ENCODE data around the gene CLIP2. TPM values are rescaled to one million over a fixed set of nuclear protein-coding genes. Genes with fewer than 3 reads are reported as not detected.
A peak's percentile ranks its signal among the peaks of the same experiment; 100 is the strongest.

CLIP2 gene
- polyA plus RNA-seq, 3 donors: 1.1 to 5.2 (median 1.3) TPM

DNA sequence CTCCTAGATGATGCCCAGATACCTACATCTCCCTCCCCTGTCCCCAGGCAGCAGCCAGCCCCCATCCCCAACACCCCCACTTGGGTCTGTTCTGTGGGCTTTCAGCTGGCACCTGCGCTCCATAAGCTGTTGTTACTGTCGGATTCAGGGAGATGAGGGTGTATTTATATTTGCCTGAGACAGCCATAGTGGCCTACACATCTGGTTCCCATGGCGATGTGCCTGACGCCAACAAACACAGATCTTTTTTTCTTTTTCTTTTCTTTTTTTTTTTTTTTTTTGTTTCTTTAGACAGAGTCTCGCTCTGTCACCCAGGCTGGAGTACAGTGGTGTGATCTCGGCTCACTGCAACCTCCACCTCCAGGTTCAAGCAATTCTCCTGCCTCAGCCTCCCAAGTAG is 73.1 kb downstream of the CLIP2 start:
- DNase-seq: no peak

DNA sequence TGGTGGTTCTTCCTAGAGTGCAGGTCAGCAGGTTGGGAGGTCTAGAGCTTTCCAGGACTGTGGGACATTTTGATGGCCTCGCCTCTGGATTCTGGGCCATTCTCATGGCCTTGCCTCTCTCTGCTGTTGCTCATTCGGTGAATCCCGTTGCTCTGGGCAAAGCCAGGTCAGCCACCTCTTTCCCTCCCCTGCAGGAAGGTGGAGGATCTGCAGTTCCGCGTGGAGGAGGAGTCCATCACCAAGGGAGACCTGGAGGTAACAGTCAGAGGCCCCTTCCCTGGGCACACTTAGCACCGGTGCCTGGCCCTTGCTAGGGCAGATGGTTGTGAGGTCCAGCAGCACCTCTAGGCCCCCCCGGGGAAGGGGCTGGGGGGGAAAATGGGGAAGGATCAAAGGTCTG is 74.9 kb downstream of the CLIP2 start:
- no peak overlapping the region for H2AFZ ChIP-seq (ENCODE audit: insufficient read depth, low read depth, low read length, poor library complexity, severe bottlenecking)
- no peak for DNase-seq
- no peaks in the 10 kb centered on the region for H3K9me3 ChIP-seq (replicated peaks in 1 of 2; ENCODE audit: control insufficient read depth in 1 of 2, insufficient read depth in 1 of 2, low read length in 2 of 2)
- peaks cover 15 to 37% of the 10 kb centered on the region in 2 donors for H3K36me3 ChIP-seq (replicated peaks in 1 of 2; ENCODE audit: control insufficient read depth in 1 of 2, insufficient read depth in 2 of 2, low read length in 2 of 2)
- H3K4me1 ChIP-seq (ENCODE audit: control insufficient read depth in 1 of 2, insufficient read depth in 2 of 2, low read length in 2 of 2): no peaks in the 10 kb centered on the region
- TF ChIP-seq, protein P1, sequence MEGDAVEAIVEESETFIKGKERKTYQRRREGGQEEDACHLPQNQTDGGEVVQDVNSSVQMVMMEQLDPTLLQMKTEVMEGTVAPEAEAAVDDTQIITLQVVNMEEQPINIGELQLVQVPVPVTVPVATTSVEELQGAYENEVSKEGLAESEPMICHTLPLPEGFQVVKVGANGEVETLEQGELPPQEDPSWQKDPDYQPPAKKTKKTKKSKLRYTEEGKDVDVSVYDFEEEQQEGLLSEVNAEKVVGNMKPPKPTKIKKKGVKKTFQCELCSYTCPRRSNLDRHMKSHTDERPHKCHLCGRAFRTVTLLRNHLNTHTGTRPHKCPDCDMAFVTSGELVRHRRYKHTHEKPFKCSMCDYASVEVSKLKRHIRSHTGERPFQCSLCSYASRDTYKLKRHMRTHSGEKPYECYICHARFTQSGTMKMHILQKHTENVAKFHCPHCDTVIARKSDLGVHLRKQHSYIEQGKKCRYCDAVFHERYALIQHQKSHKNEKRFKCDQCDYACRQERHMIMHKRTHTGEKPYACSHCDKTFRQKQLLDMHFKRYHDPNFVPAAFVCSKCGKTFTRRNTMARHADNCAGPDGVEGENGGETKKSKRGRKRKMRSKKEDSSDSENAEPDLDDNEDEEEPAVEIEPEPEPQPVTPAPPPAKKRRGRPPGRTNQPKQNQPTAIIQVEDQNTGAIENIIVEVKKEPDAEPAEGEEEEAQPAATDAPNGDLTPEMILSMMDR (IDR thresholded peaks at IDR 0.05): no peak
- Mint-ChIP-seq H3K36me3 (peaks cover 23 to 57% of the 10 kb centered on the region in 2 donors), H3K27me3 (ENCODE audit: low read depth in 3 of 3) (peaks cover 0 to 3% (median 0%) of the 10 kb centered on the region in 3 donors), H3K9me3 (peaks cover 0 to 3% (median 0%) of the 10 kb centered on the region in 7 donors), H3K27ac (no peak overlapping the region), H3K4me1 (no peaks in the 10 kb centered on the region), H3K4me3 (no peak overlapping the region)
- H3K4me2 ChIP-seq (replicated peaks; ENCODE audit: extremely low read depth, low read length, poor library complexity, severe bottlenecking): no peak overlapping the region
- no peak overlapping the region for H3K4me3 ChIP-seq (replicated peaks in 1 of 3; ENCODE audit: low read depth in 2 of 3, low read length in 3 of 3)
- 88% methylated on average over 6 of the region's 7 CpGs for WGBS (ENCODE audit: insufficient coverage)
- H3K27ac ChIP-seq (ENCODE audit: low read depth in 1 of 2, low read length in 2 of 2): no peak overlapping the region
- no peaks in the 10 kb centered on the region for H3K27me3 ChIP-seq (ENCODE audit: control insufficient read depth in 2 of 2, insufficient read depth in 2 of 2, low read length in 2 of 2)
- no peaks in the 10 kb centered on the region for H3K79me2 ChIP-seq (ENCODE audit: insufficient read depth, low read length)
- intact Hi-C loops (cut with micrococcal nuclease): no loop called here
- H4K20me1 ChIP-seq (ENCODE audit: insufficient read depth, low read length): no peaks in the 10 kb centered on the region
- H3K9ac ChIP-seq (ENCODE audit: insufficient read depth, low read length, poor library complexity, severe bottlenecking): no peak overlapping the region

More for the DNA sequence above, 73.1 kb downstream of the CLIP2 start:
- Histone ChIP-seq H2AFZ (ENCODE audit: insufficient read depth, low read depth, low read length, poor library complexity, severe bottlenecking) (no peak overlapping the region), H3K9ac (ENCODE audit: insufficient read depth, low read length, poor library complexity, severe bottlenecking) (no peak overlapping the region), H3K4me2 (replicated peaks; ENCODE audit: extremely low read depth, low read length, poor library complexity, severe bottlenecking) (no peak overlapping the region), H3K27ac (ENCODE audit: low read depth in 1 of 2, low read length in 2 of 2) (no peak overlapping the region), H3K4me1 (ENCODE audit: control insufficient read depth in 1 of 2, insufficient read depth in 2 of 2, low read length in 2 of 2) (no peaks in the 10 kb centered on the region), H4K20me1 (ENCODE audit: insufficient read depth, low read length) (no peaks in the 10 kb centered on the region), H3K36me3 (replicated peaks in 1 of 2; ENCODE audit: control insufficient read depth in 1 of 2, insufficient read depth in 2 of 2, low read length in 2 of 2) (peaks cover 16 to 39% of the 10 kb centered on the region in 2 donors), H3K4me3 (replicated peaks in 1 of 3; ENCODE audit: low read depth in 2 of 3, low read length in 3 of 3) (no peak overlapping the region), H3K27me3 (ENCODE audit: control insufficient read depth in 2 of 2, insufficient read depth in 2 of 2, low read length in 2 of 2) (no peaks in the 10 kb centered on the region), H3K9me3 (replicated peaks in 1 of 2; ENCODE audit: control insufficient read depth in 1 of 2, insufficient read depth in 1 of 2, low read length in 2 of 2) (no peaks in the 10 kb centered on the region), H3K79me2 (ENCODE audit: insufficient read depth, low read length) (no peaks in the 10 kb centered on the region)
- Mint-ChIP-seq H3K27ac (peak overlapping the region in 1 of 7 donors; percentile 16), H3K27me3 (ENCODE audit: low read depth in 3 of 3) (peaks cover 0 to 3% (median 0%) of the 10 kb centered on the region in 3 donors), H3K9me3 (peaks cover 0 to 3% (median 0%) of the 10 kb centered on the region in 7 donors), H3K4me1 (no peaks in the 10 kb centered on the region), H3K36me3 (peaks cover 21 to 55% of the 10 kb centered on the region in 2 donors), H3K4me3 (no peak overlapping the region)
- no CpG with 5 or more reads among the region's 6 CpGs for WGBS (ENCODE audit: insufficient coverage)
- TF ChIP-seq, protein P1 (IDR thresholded peaks at IDR 0.05): no peak
- intact Hi-C loops (cut with micrococcal nuclease): no loop called here

Data from CD14-positive monocyte (primary cell).